CD4-positive, alpha-beta T cell (primary cell): ENCODE measurements around the gene CARS2. TPM values are rescaled to one million over a fixed set of nuclear protein-coding genes. Genes with fewer than 3 reads are reported as not detected.
A peak's percentile ranks its signal among the peaks of the same experiment; 100 is the strongest.

Source experiments
- ATAC-seq: fragments of 200-7000 bp; cut with Tn5 transposase; one replicate; pipeline ENCODE4 v1.10.0; 2022; ENCODE audit warnings: mild to moderate bottlenecking; ENCODE audit not compliant: poor library complexity
- CTCF ChIA-PET: fragments of 350-600 bp; sonication (Branson Sonifier 250); formaldehyde crosslinking; loops from one replicate; lab custom pipeline; 2021; ENCODE audit warnings: antibody characterized with exemption, inconsistent platforms; lab: Charles Lee
- POLR2A ChIA-PET: fragments of 350-600 bp; sonication (Branson Sonifier 250); formaldehyde crosslinking; loops from one replicate; lab custom pipeline; 2021; ENCODE audit warnings: antibody characterized with exemption, inconsistent platforms; lab: Charles Lee
- DNase-seq, 14 experiments: peaks; one replicate each; pipeline ENCODE4 v3.0.0-alpha.2; 2013 to 2020; ENCODE audit warnings: mixed read lengths in 2 of 14
- H3K27ac ChIP-seq, 2 donors: one replicate each; pipeline versions ENCODE4 v1.5.1 to v1.7.0; 2013; ENCODE audit warnings: low read length in 2 of 2, low read depth in 1 of 2, mild to moderate bottlenecking in 1 of 2
- H3K27me3 ChIP-seq, 2 experiments: 1 replicate in 1 of 2; 2 replicates in 1 of 2; pipeline versions ENCODE4 v1.6.1 to v1.7.0; 2013; ENCODE audit warnings: low read length in 2 of 2, control low read depth in 1 of 2, mild to moderate bottlenecking in 1 of 2, moderate library complexity in 1 of 2; ENCODE audit not compliant: insufficient read depth in 2 of 2, control insufficient read depth in 1 of 2
- H3K36me3 ChIP-seq: one replicate; pipeline ENCODE4 v1.6.1; 2013; ENCODE audit warnings: low read length, control low read depth; ENCODE audit not compliant: insufficient read depth
- H3K4me1 ChIP-seq: one replicate; pipeline ENCODE4 v1.6.1; 2013; ENCODE audit warnings: low read length, control low read depth; ENCODE audit not compliant: insufficient read depth
- H3K4me3 ChIP-seq: one replicate; pipeline ENCODE4 v1.5.1; 2013; ENCODE audit warnings: mild to moderate bottlenecking, low read length, moderate library complexity
- H3K9me3 ChIP-seq, 2 experiments: 1 replicate in 1 of 2; 2 replicates in 1 of 2; pipeline versions ENCODE4 v1.6.1 to v1.7.0; 2013; ENCODE audit warnings: low read length in 2 of 2, mild to moderate bottlenecking in 2 of 2, control low read depth in 1 of 2, moderate library complexity in 1 of 2; ENCODE audit not compliant: control insufficient read depth in 1 of 2, insufficient read depth in 1 of 2
- H3K27ac Mint-ChIP-seq: one replicate; pipeline ENCODE4 v1.8.0; 2020; ENCODE audit warnings: mixed read lengths
- H3K27me3 Mint-ChIP-seq: one replicate; pipeline ENCODE4 v1.8.0; 2021; ENCODE audit warnings: mixed read lengths
- H3K36me3 Mint-ChIP-seq: one replicate; pipeline ENCODE4 v1.8.0; 2021; ENCODE audit warnings: low read depth, mixed read lengths
- H3K4me1 Mint-ChIP-seq: one replicate; pipeline ENCODE4 v1.8.0; 2021; ENCODE audit warnings: low read depth, mixed read lengths
- H3K4me3 Mint-ChIP-seq: one replicate; pipeline ENCODE4 v1.8.0; 2020; ENCODE audit warnings: mild to moderate bottlenecking, mixed read lengths
- H3K9me3 Mint-ChIP-seq: one replicate; pipeline ENCODE4 v1.8.0; 2020; ENCODE audit warnings: mixed read lengths
- CTCF ChIP-seq: fragments of 200-600 bp; IDR thresholded peaks from one replicate; pipeline ENCODE4 v1.8.0; 2022; ENCODE audit warnings: antibody characterized with exemption, mild to moderate bottlenecking
- intact Hi-C, 2 experiments: fragments of 100-400 bp; cut with DNase I in 1 of 2; cut with micrococcal nuclease in 1 of 2; formaldehyde crosslinking; loops; one replicate each; pipeline versions ENCODE4 v1.15.1 to v1.9.0; 2023 to 2025; cut with DNase I, micrococcal nuclease
- total RNA-seq, 174 experiments: library from RNA in 2 of 174; stranded (reverse) in 2 of 174; gene quantifications; one replicate each; pipeline ENCODE4 v1.2.3 and lab custom pipeline; 2021 to 2026

Gene CARS2
- total RNA-seq, 2 experiments from 2014 or later, result 50.2 to 56.5 TPM

- Mint-ChIP-seq H3K36me3 (peaks cover 40% of the 10 kb centered on the region), H3K27me3 (no peaks in the 10 kb centered on the region), H3K9me3 (no peaks in the 10 kb centered on the region), H3K4me1 (peaks cover 43% of the 10 kb centered on the region), H3K27ac (peak overlapping the region; percentile 66), H3K4me3 (no peak overlapping the region)
- Histone ChIP-seq H3K4me1 (peaks cover 27% of the 10 kb centered on the region), H3K36me3 (peaks cover 29% of the 10 kb centered on the region), H3K27ac (no peak overlapping the region), H3K9me3 (peaks cover 0 to 10% of the 10 kb centered on the region in 2 experiments), H3K27me3 (no peaks in the 10 kb centered on the region), H3K4me3 (no peak overlapping the region)
- ChIA-PET CTCF (no interaction called here), POLR2A (interaction anchor here (1.9 to 2.0 kb wide), 2 partner anchors 8 to 10 kb away, joined by 9 to 10 read pairs; no protein-coding TSS in a partner anchor)
- no peak for TF ChIP-seq CTCF
- ATAC-seq (no peak), DNase-seq (no peak)
- intact Hi-C loops, result no loop called here
These were observed 17.1 kb upstream of the CARS2 start for GRCh38 chr13:110722971-110723370.

- ChIA-PET POLR2A (interaction anchor here (0.6 kb wide), 1 partner anchor 30 kb away, joined by 3 read pairs; no protein-coding TSS in a partner anchor), CTCF (interaction anchor here (1.6 kb wide), 1 partner anchor 195 kb away, joined by 3 read pairs; the partner anchor contains the start of gene ANKRD10)
- ATAC-seq (no peak), DNase-seq (peak in 1 of 14 experiments; percentile 21)
- H3K9me3 Mint-ChIP-seq, result no peaks in the 10 kb centered on the region
- Histone ChIP-seq H3K27ac (no peak overlapping the region), H3K4me1 (peaks cover 22% of the 10 kb centered on the region), H3K9me3 (peaks cover 0 to 10% of the 10 kb centered on the region in 2 experiments), H3K36me3 (peaks cover 29% of the 10 kb centered on the region), H3K27me3 (no peaks in the 10 kb centered on the region), H3K4me3 (no peak overlapping the region)
- intact Hi-C loops, result loop anchor here (5.0 to 10.0 kb wide), 4 partner anchors 104 to 934 kb away; partner anchors contain the start of genes IRS2 (in 1 of the 2) and NAXD (in 1 of the 2)
- H3K36me3 Mint-ChIP-seq, result peaks cover 56% of the 10 kb centered on the region
- H3K4me3 Mint-ChIP-seq, result no peak overlapping the region
- peaks cover 44% of the 10 kb centered on the region for H3K4me1 Mint-ChIP-seq
- H3K27me3 Mint-ChIP-seq, result no peaks in the 10 kb centered on the region
- TF ChIP-seq CTCF, result no peak
- no peak overlapping the region for H3K27ac Mint-ChIP-seq
These were observed 13.3 kb upstream of the CARS2 start for GRCh38 chr13:110719036-110719710.

GRCh38 chr13:110716247-110716515 lies 10.3 kb upstream of the CARS2 start:
- H3K27me3 ChIP-seq, result no peaks in the 10 kb centered on the region
- intact Hi-C loops, result loop anchor here (5.0 to 10.0 kb wide), 4 partner anchors 101 to 931 kb away; partner anchors contain the start of genes IRS2 (in 1 of the 2) and NAXD (in 1 of the 2)
- H3K36me3 ChIP-seq, result peaks cover 25% of the 10 kb centered on the region
- peaks cover 55% of the 10 kb centered on the region for H3K36me3 Mint-ChIP-seq
- H3K9me3 ChIP-seq, result peaks cover 0 to 10% of the 10 kb centered on the region in 2 experiments
- peak in 1 of 14 experiments; percentile 38 for DNase-seq
- POLR2A ChIA-PET, result interaction anchor here (0.9 to 1.4 kb wide), 3 partner anchors 11 to 199 kb away, joined by 3 to 12 read pairs (median 6); partner anchors contain the start of genes ANKRD10 and CARS2
- CTCF ChIA-PET, result interaction anchor here (0.6 to 2.3 kb wide), 2 partner anchors 199 to 941 kb away, joined by 3 to 6 read pairs; partner anchors contain the start of gene ANKRD10
- peak overlapping the region; percentile 98 for H3K4me3 Mint-ChIP-seq
- TF ChIP-seq CTCF, result no peak
- H3K27ac Mint-ChIP-seq, result peak overlapping the region; percentile 94
- H3K9me3 Mint-ChIP-seq, result no peaks in the 10 kb centered on the region
- H3K4me1 Mint-ChIP-seq, result peaks cover 40% of the 10 kb centered on the region
- no peak for ATAC-seq
- H3K4me3 ChIP-seq, result peak overlapping the region; percentile 98
- peaks cover 4% of the 10 kb centered on the region for H3K27me3 Mint-ChIP-seq
- H3K4me1 ChIP-seq, result peaks cover 33% of the 10 kb centered on the region
- H3K27ac ChIP-seq, result peak overlapping the region; percentile 64 to 67
